ENCODE results near the gene NDUFA11. TPM values are rescaled to one million over a fixed set of nuclear protein-coding genes. Genes with fewer than 3 reads are reported as not detected.
"Not testable (repeated sequence)": the region's sequence is repeated elsewhere in the genome, so short reads cannot be mapped to it uniquely, and the experiment has no call there.

The NDUFA11 gene
- total RNA-seq, 1 donor from 2014 or later, result 239 TPM

GRCh38 chr19:5881543-5882299, 21.9 kb downstream of the NDUFA11 start:
- DNase-seq (ENCODE audit: low read depth, low spot score), result no peak
- TF ChIP-seq, protein P1, sequence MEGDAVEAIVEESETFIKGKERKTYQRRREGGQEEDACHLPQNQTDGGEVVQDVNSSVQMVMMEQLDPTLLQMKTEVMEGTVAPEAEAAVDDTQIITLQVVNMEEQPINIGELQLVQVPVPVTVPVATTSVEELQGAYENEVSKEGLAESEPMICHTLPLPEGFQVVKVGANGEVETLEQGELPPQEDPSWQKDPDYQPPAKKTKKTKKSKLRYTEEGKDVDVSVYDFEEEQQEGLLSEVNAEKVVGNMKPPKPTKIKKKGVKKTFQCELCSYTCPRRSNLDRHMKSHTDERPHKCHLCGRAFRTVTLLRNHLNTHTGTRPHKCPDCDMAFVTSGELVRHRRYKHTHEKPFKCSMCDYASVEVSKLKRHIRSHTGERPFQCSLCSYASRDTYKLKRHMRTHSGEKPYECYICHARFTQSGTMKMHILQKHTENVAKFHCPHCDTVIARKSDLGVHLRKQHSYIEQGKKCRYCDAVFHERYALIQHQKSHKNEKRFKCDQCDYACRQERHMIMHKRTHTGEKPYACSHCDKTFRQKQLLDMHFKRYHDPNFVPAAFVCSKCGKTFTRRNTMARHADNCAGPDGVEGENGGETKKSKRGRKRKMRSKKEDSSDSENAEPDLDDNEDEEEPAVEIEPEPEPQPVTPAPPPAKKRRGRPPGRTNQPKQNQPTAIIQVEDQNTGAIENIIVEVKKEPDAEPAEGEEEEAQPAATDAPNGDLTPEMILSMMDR (conservative IDR thresholded peaks at IDR 0.05), result no peak
- no peaks in the 10 kb centered on the region for H3K9me3 Mint-ChIP-seq
- no peak overlapping the region for H3K4me3 Mint-ChIP-seq
- peaks cover 13% of the 10 kb centered on the region for H3K4me1 Mint-ChIP-seq
- peaks cover 20% of the 10 kb centered on the region for H3K27me3 Mint-ChIP-seq (ENCODE audit: low read depth)
- no peaks in the 10 kb centered on the region for H3K36me3 Mint-ChIP-seq (ENCODE audit: low read depth)
- H3K27ac Mint-ChIP-seq (ENCODE audit: unreplicated experiment), result no peak overlapping the region

- DNase-seq (ENCODE audit: low read depth, low spot score), result no peak
- peaks cover 13% of the 10 kb centered on the region for H3K4me1 Mint-ChIP-seq
- TF ChIP-seq, protein P1 (conservative IDR thresholded peaks at IDR 0.05), result no peak
Observed at GRCh38 chr19:5880604-5881078, 22.9 kb downstream of the NDUFA11 start.

GRCh38 chr19:5880196-5880595, 23.4 kb downstream of the NDUFA11 start:
- peaks cover 17% of the 10 kb centered on the region for H3K27me3 Mint-ChIP-seq (ENCODE audit: low read depth)
- no peak overlapping the region for H3K27ac Mint-ChIP-seq (ENCODE audit: unreplicated experiment)
- H3K36me3 Mint-ChIP-seq (ENCODE audit: low read depth), result no peaks in the 10 kb centered on the region
- peaks cover 13% of the 10 kb centered on the region for H3K4me1 Mint-ChIP-seq
- TF ChIP-seq, protein P1 (conservative IDR thresholded peaks at IDR 0.05), result no peak
- DNase-seq (ENCODE audit: low read depth, low spot score), result no peak
- H3K4me3 Mint-ChIP-seq, result no peak overlapping the region
- no peaks in the 10 kb centered on the region for H3K9me3 Mint-ChIP-seq

More at GRCh38 chr19:5880604-5881078, 22.9 kb downstream of the NDUFA11 start:
- no peaks in the 10 kb centered on the region for H3K36me3 Mint-ChIP-seq (ENCODE audit: low read depth)
- no peaks in the 10 kb centered on the region for H3K9me3 Mint-ChIP-seq
- peaks cover 20% of the 10 kb centered on the region for H3K27me3 Mint-ChIP-seq (ENCODE audit: low read depth)
- H3K27ac Mint-ChIP-seq (ENCODE audit: unreplicated experiment), result no peak overlapping the region
- no peak overlapping the region for H3K4me3 Mint-ChIP-seq

- Mint-ChIP-seq H3K27ac (ENCODE audit: unreplicated experiment) (no peak overlapping the region), H3K36me3 (ENCODE audit: low read depth) (no peaks in the 10 kb centered on the region), H3K9me3 (no peaks in the 10 kb centered on the region), H3K4me3 (no peak overlapping the region), H3K4me1 (peaks cover 13% of the 10 kb centered on the region), H3K27me3 (ENCODE audit: low read depth) (peaks cover 8% of the 10 kb centered on the region)
- DNase-seq (ENCODE audit: low read depth, low spot score), result no peak
- TF ChIP-seq, protein P1 (conservative IDR thresholded peaks at IDR 0.05), result no peak
Observed at GRCh38 chr19:5877882-5878281, 25.7 kb downstream of the NDUFA11 start.

DNA sequence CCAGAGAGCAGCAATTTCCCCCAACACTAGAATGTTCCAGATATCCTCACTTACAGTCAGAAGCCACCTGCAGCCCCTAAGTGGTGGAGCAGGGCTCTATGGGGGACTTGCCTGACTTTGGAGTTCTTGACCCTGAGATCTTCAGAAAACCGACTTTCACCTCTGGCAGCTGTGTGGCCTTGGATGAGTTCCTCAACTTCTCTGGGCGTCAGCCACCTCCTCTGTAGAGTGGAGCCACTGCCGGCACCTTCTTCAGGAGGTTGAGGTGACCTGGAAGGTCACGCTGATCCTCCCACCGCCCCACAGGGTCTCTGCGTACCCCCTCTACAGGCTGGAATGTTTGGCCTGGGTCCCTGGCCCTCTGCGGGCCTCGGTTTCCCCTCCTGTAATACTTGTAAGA, 26.2 kb downstream of the NDUFA11 start:
- Mint-ChIP-seq H3K27me3 (ENCODE audit: low read depth) (peaks cover 5% of the 10 kb centered on the region), H3K36me3 (ENCODE audit: low read depth) (no peaks in the 10 kb centered on the region), H3K9me3 (no peaks in the 10 kb centered on the region), H3K4me3 (no peak overlapping the region), H3K4me1 (peaks cover 13% of the 10 kb centered on the region), H3K27ac (ENCODE audit: unreplicated experiment) (no peak overlapping the region)
- TF ChIP-seq, protein P1 (conservative IDR thresholded peaks at IDR 0.05), result no peak
- no peak for DNase-seq (ENCODE audit: low read depth, low spot score)

GRCh38 chr19:5874496-5874895, 29.1 kb downstream of the NDUFA11 start:
- H3K27me3 Mint-ChIP-seq (ENCODE audit: low read depth); H3K9me3 Mint-ChIP-seq; H3K4me1 Mint-ChIP-seq; H3K4me3 Mint-ChIP-seq; H3K36me3 Mint-ChIP-seq (ENCODE audit: low read depth); DNase-seq (ENCODE audit: low read depth, low spot score): not testable (repeated sequence)
- H3K27ac Mint-ChIP-seq (ENCODE audit: unreplicated experiment), result peak overlapping the region; percentile 57
